Loucy (cell line): ENCODE results near the gene HPCAL4.

Source experiments
- H2AFZ ChIP-seq: fragments of 200-600 bp; sonication (generic); 2 replicates; pipeline ENCODE4 v1.6.0; 2016; ENCODE audit warnings: antibody characterized with exemption, mild to moderate bottlenecking, low read length, moderate library complexity
- H3F3A ChIP-seq: fragments of 200-600 bp; 2 replicates; pipeline ENCODE4 v1.6.0; 2016; ENCODE audit warnings: antibody characterized with exemption, low read depth, mild to moderate bottlenecking
- H3K27me3 ChIP-seq: fragments of 200-600 bp; sonication (generic); 2 replicates; pipeline ENCODE4 v1.6.1; 2014; ENCODE audit warnings: low read length, mild to moderate bottlenecking; ENCODE audit not compliant: insufficient read depth, poor library complexity, severe bottlenecking
- H3K36me3 ChIP-seq: fragments of 200-600 bp; sonication (generic); 2 replicates; pipeline ENCODE4 v1.6.1; 2016; ENCODE audit warnings: low read length; ENCODE audit not compliant: insufficient read depth
- H3K4me1 ChIP-seq: fragments of 200-600 bp; sonication (generic); 2 replicates; pipeline ENCODE4 v1.5.1; 2014; ENCODE audit warnings: low read length, mild to moderate bottlenecking; ENCODE audit not compliant: insufficient read depth, poor library complexity, severe bottlenecking
- H3K4me2 ChIP-seq: fragments of 200-600 bp; sonication (generic); 2 replicates; pipeline ENCODE4 v1.6.0; 2014; ENCODE audit warnings: antibody characterized with exemption, low read length, low read depth, mild to moderate bottlenecking; ENCODE audit not compliant: poor library complexity, severe bottlenecking
- H3K4me3 ChIP-seq: fragments of 200-600 bp; sonication (generic); 2 replicates; pipeline ENCODE4 v1.5.1; 2014; ENCODE audit warnings: low read length, mild to moderate bottlenecking, mixed read lengths; ENCODE audit not compliant: poor library complexity, severe bottlenecking
- H3K79me2 ChIP-seq: fragments of 200-600 bp; sonication (generic); 2 replicates; pipeline ENCODE4 v1.6.1; 2014; ENCODE audit warnings: low read length; ENCODE audit not compliant: insufficient read depth
- H3K9ac ChIP-seq: fragments of 200-600 bp; sonication (generic); 2 replicates; pipeline ENCODE4 v1.6.0; 2014; ENCODE audit warnings: mild to moderate bottlenecking, low read depth, low read length, moderate library complexity; ENCODE audit not compliant: poor library complexity, severe bottlenecking
- H3K9me2 ChIP-seq: fragments of 200-600 bp; sonication (generic); replicated peaks from 2 replicates; pipeline ENCODE4 v1.6.1; 2016; ENCODE audit warnings: low read depth, low read length, mixed read lengths
- H3K9me3 ChIP-seq: fragments of 200-600 bp; sonication (generic); 2 replicates; pipeline ENCODE4 v1.6.1; 2014; ENCODE audit warnings: mild to moderate bottlenecking, antibody characterized with exemption, low read length, low read depth; ENCODE audit not compliant: insufficient read depth
- H4K20me1 ChIP-seq: fragments of 200-600 bp; sonication (generic); 2 replicates; pipeline ENCODE4 v1.6.0; 2014; ENCODE audit warnings: antibody characterized with exemption, low read length, mild to moderate bottlenecking; ENCODE audit not compliant: insufficient read depth, poor library complexity, severe bottlenecking
- CTCF ChIP-seq: fragments of 200-600 bp; sonication (generic); conservative IDR thresholded peaks from 2 replicates; pipeline ENCODE4 v1.5.1; 2014; ENCODE audit warnings: mild to moderate bottlenecking, antibody characterized with exemption, low read length
- EZH2phosphoT487 ChIP-seq: fragments of 200-600 bp; IDR thresholded peaks from 2 replicates; pipeline ENCODE4 v1.6.1; 2018; ENCODE audit warnings: antibody characterized with exemption, mild to moderate bottlenecking, moderate library complexity, borderline replicate concordance

Gene HPCAL4

GRCh38 chr1:39695016-39695415 lies 3.8 kb upstream of the HPCAL4 start:
- no peaks in the 10 kb centered on the region for H3K9me3 ChIP-seq
- H4K20me1 ChIP-seq: no peaks in the 10 kb centered on the region
- H3K4me1 ChIP-seq: no peaks in the 10 kb centered on the region
- TF ChIP-seq EZH2phosphoT487 (no peak), CTCF (no peak)
- H3K9ac ChIP-seq: no peak overlapping the region
- H3K27me3 ChIP-seq: no peaks in the 10 kb centered on the region
- H3F3A ChIP-seq: no peaks in the 10 kb centered on the region
- no peak overlapping the region for H3K4me2 ChIP-seq
- H3K9me2 ChIP-seq: no peaks in the 10 kb centered on the region
- H3K4me3 ChIP-seq: no peak overlapping the region
- H3K36me3 ChIP-seq: no peaks in the 10 kb centered on the region
- no peak overlapping the region for H2AFZ ChIP-seq
- no peaks in the 10 kb centered on the region for H3K79me2 ChIP-seq

- H3K27me3 ChIP-seq: no peaks in the 10 kb centered on the region
- H3K36me3 ChIP-seq: no peaks in the 10 kb centered on the region
- no peak overlapping the region for H3K4me3 ChIP-seq
- no peaks in the 10 kb centered on the region for H3F3A ChIP-seq
- no peaks in the 10 kb centered on the region for H3K9me2 ChIP-seq
- no peaks in the 10 kb centered on the region for H3K79me2 ChIP-seq
- no peaks in the 10 kb centered on the region for H3K4me1 ChIP-seq
- no peak for TF ChIP-seq CTCF
- no peak for TF ChIP-seq EZH2phosphoT487
- no peak overlapping the region for H3K4me2 ChIP-seq
- no peak overlapping the region for H2AFZ ChIP-seq
- H4K20me1 ChIP-seq: no peaks in the 10 kb centered on the region
- no peaks in the 10 kb centered on the region for H3K9me3 ChIP-seq
- no peak overlapping the region for H3K9ac ChIP-seq
Measured at GRCh38 chr1:39694026-39694425, 2.8 kb upstream of the HPCAL4 start.

GRCh38 chr1:39692152-39693074 lies 1.2 kb upstream of the HPCAL4 start:
- Histone ChIP-seq H3K9me2 (no peaks in the 10 kb centered on the region), H2AFZ (no peak overlapping the region), H3K9me3 (no peaks in the 10 kb centered on the region), H3F3A (no peaks in the 10 kb centered on the region), H3K36me3 (no peaks in the 10 kb centered on the region), H4K20me1 (no peaks in the 10 kb centered on the region), H3K4me3 (no peak overlapping the region), H3K9ac (no peak overlapping the region), H3K79me2 (no peaks in the 10 kb centered on the region), H3K4me1 (no peaks in the 10 kb centered on the region), H3K27me3 (no peaks in the 10 kb centered on the region), H3K4me2 (no peak overlapping the region)
- no peak for TF ChIP-seq CTCF
- TF ChIP-seq EZH2phosphoT487: no peak
